ENCODE data around the gene WDR73. TPM values are rescaled to one million over a fixed set of nuclear protein-coding genes. Genes with fewer than 3 reads are reported as not detected.

The WDR73 gene
- total RNA-seq, 3 donors from 2014 or later (not counting 1 experiment from before 2014, with no cell fraction given), result 19.2 to 26.7 (median 19.7) TPM

DNA sequence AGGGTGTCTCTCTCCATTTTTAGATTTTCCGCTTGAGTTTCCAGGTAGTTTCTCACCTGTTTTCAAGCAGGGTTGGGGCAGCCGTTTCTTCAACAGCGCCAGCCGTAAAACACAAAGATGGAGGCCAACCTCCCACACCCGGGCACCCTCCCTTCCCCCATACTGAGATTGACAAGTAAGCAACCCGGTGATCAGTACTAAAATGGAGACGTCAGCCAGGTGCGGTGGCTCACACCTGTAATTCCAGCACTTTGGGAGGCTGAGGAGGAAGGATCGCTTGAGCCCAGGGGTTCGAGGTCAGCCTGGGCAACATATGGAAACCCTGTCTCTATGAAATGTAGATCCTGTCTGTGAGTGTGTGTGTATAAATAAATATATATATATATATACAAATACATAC is 54.2 kb downstream of the WDR73 start:
- Mint-ChIP-seq H3K27me3 (ENCODE audit: low read depth in 2 of 2) (no peaks in the 10 kb centered on the region), H3K36me3 (no peaks in the 10 kb centered on the region), H3K9me3 (no peaks in the 10 kb centered on the region), H3K4me3 (peak overlapping the region; percentile 95), H3K27ac (peak overlapping the region; percentile 83 to 94), H3K4me1 (peaks cover 39 to 40% of the 10 kb centered on the region in 2 donors)
- WGBS (ENCODE audit: insufficient coverage), result 87% methylated on average over 10 of the region's 10 CpGs
- Histone ChIP-seq H3K4me1 (ENCODE audit: control insufficient read depth, insufficient read depth, low read length) (peaks cover 36% of the 10 kb centered on the region), H3K9me3 (ENCODE audit: control insufficient read depth, insufficient read depth, low read length) (no peaks in the 10 kb centered on the region), H3K27ac (ENCODE audit: low read length) (no peak overlapping the region), H3K36me3 (ENCODE audit: control insufficient read depth, insufficient read depth, low read length) (peaks cover 6% of the 10 kb centered on the region), H3K27me3 (ENCODE audit: control insufficient read depth, insufficient read depth, low read length) (no peaks in the 10 kb centered on the region), H3K4me3 (ENCODE audit: low read length) (no peak overlapping the region)
- DNase-seq, result no peak
- intact Hi-C loops (cut with micrococcal nuclease), result loop anchor here (1.0 to 5.0 kb wide), 4 partner anchors 29 to 147 kb away; partner anchors contain the start of genes WDR73 and ZNF592
- ATAC-seq, result no peak
- TF ChIP-seq, protein P1, sequence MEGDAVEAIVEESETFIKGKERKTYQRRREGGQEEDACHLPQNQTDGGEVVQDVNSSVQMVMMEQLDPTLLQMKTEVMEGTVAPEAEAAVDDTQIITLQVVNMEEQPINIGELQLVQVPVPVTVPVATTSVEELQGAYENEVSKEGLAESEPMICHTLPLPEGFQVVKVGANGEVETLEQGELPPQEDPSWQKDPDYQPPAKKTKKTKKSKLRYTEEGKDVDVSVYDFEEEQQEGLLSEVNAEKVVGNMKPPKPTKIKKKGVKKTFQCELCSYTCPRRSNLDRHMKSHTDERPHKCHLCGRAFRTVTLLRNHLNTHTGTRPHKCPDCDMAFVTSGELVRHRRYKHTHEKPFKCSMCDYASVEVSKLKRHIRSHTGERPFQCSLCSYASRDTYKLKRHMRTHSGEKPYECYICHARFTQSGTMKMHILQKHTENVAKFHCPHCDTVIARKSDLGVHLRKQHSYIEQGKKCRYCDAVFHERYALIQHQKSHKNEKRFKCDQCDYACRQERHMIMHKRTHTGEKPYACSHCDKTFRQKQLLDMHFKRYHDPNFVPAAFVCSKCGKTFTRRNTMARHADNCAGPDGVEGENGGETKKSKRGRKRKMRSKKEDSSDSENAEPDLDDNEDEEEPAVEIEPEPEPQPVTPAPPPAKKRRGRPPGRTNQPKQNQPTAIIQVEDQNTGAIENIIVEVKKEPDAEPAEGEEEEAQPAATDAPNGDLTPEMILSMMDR (IDR thresholded peaks at IDR 0.05), result no peak

GRCh38 chr15:84598993-84599392 is 55.1 kb downstream of the WDR73 start:
- no peaks in the 10 kb centered on the region for H3K27me3 ChIP-seq (ENCODE audit: control insufficient read depth, insufficient read depth, low read length)
- intact Hi-C loops (cut with micrococcal nuclease), result loop anchor here (5.0 kb wide), 1 partner anchor 148 kb away; the partner anchor contains the start of gene ZNF592
- H3K9me3 ChIP-seq (ENCODE audit: control insufficient read depth, insufficient read depth, low read length), result no peaks in the 10 kb centered on the region
- Mint-ChIP-seq H3K27ac (peak overlapping the region; percentile 78 to 80), H3K4me1 (peaks cover 35 to 41% of the 10 kb centered on the region in 2 donors), H3K27me3 (ENCODE audit: low read depth in 2 of 2) (peaks cover 0 to 3% of the 10 kb centered on the region in 2 donors), H3K4me3 (peak overlapping the region; percentile 63), H3K36me3 (no peaks in the 10 kb centered on the region), H3K9me3 (no peaks in the 10 kb centered on the region)
- DNase-seq (peak in 1 of 2 donors; percentile 48), ATAC-seq (no peak)
- 17% methylated on average over 1 of the region's 1 CpG for WGBS (ENCODE audit: insufficient coverage)
- TF ChIP-seq, protein P1 (IDR thresholded peaks at IDR 0.05), result peak; percentile 38
- H3K36me3 ChIP-seq (ENCODE audit: control insufficient read depth, insufficient read depth, low read length), result peaks cover 1% of the 10 kb centered on the region
- H3K27ac ChIP-seq (ENCODE audit: low read length), result peak overlapping the region; percentile 50
- no peak overlapping the region for H3K4me3 ChIP-seq (ENCODE audit: low read length)
- peaks cover 33% of the 10 kb centered on the region for H3K4me1 ChIP-seq (ENCODE audit: control insufficient read depth, insufficient read depth, low read length)

DNA sequence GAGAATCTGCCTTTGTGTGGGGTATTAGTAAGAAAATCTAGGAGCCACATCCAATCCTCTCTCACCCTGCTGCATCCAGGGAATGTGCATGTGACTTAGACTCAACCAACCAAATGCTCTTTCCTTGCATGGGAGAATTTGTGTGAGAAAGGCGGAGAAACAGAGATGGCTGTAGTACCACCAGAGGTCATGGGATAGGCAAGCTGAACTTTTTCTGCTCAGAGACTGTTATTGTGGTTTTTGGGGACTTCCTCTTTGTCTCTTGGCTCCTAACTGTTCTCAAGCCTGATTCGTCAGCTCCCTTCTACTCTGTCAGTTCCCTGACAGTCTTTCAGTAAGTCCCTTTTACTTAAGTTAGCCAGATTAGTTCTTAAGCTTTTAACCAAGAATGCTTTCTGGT is 55.8 kb downstream of the WDR73 start:
- ATAC-seq, result peak; percentile 19 to 45 (median 21)
- H3K36me3 ChIP-seq (ENCODE audit: control insufficient read depth, insufficient read depth, low read length), result no peaks in the 10 kb centered on the region
- H3K4me3 ChIP-seq (ENCODE audit: low read length), result no peak overlapping the region
- peak in 1 of 2 donors; percentile 83 for DNase-seq
- H3K9me3 ChIP-seq (ENCODE audit: control insufficient read depth, insufficient read depth, low read length), result no peaks in the 10 kb centered on the region
- peaks cover 33% of the 10 kb centered on the region for H3K4me1 ChIP-seq (ENCODE audit: control insufficient read depth, insufficient read depth, low read length)
- TF ChIP-seq, protein P1 (IDR thresholded peaks at IDR 0.05), result no peak
- peaks cover 28 to 41% of the 10 kb centered on the region in 2 donors for H3K4me1 Mint-ChIP-seq
- peak overlapping the region; percentile 78 to 80 for H3K27ac Mint-ChIP-seq
- peak overlapping the region; percentile 50 for H3K27ac ChIP-seq (ENCODE audit: low read length)
- H3K36me3 Mint-ChIP-seq, result no peaks in the 10 kb centered on the region
- H3K27me3 ChIP-seq (ENCODE audit: control insufficient read depth, insufficient read depth, low read length), result no peaks in the 10 kb centered on the region
- 5% methylated on average over 2 of the region's 2 CpGs for WGBS (ENCODE audit: insufficient coverage)
- peak overlapping the region; percentile 37 for H3K4me3 Mint-ChIP-seq
- intact Hi-C loops (cut with micrococcal nuclease), result loop anchor here (5.0 kb wide), 1 partner anchor 149 kb away; the partner anchor contains the start of gene ZNF592
- H3K9me3 Mint-ChIP-seq, result no peaks in the 10 kb centered on the region
- H3K27me3 Mint-ChIP-seq (ENCODE audit: low read depth in 2 of 2), result peaks cover 0 to 3% of the 10 kb centered on the region in 2 donors

DNA sequence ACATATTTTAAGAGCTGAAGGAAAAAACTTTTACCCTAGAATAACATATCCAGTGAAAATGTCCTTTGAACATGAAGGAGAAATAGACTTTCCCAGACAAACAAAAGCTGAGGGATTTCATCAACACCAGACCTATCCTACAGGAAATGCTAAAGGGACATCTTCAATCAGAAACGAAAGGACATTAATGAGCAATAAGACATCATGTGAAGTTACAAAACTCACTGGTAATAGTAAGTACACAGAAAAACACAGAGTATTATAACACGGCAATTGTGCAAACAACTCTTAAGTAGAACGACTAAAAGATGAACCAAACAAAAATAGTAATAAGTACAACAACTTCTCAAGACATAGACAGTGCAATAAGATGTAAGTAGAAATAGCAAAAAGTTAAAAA is 56.8 kb downstream of the WDR73 start:
- intact Hi-C loops (cut with micrococcal nuclease), result loop anchor here (5.0 kb wide), 1 partner anchor 150 kb away; the partner anchor contains the start of gene ZNF592
- peak overlapping the region; percentile 56 for H3K4me3 Mint-ChIP-seq
- peaks cover 28 to 41% of the 10 kb centered on the region in 2 donors for H3K4me1 Mint-ChIP-seq

More for the DNA sequence above, 56.8 kb downstream of the WDR73 start:
- H3K27me3 Mint-ChIP-seq (ENCODE audit: low read depth in 2 of 2), result peaks cover 0 to 3% of the 10 kb centered on the region in 2 donors
- Histone ChIP-seq H3K4me3 (ENCODE audit: low read length) (no peak overlapping the region), H3K36me3 (ENCODE audit: control insufficient read depth, insufficient read depth, low read length) (no peaks in the 10 kb centered on the region), H3K4me1 (ENCODE audit: control insufficient read depth, insufficient read depth, low read length) (peaks cover 33% of the 10 kb centered on the region), H3K27me3 (ENCODE audit: control insufficient read depth, insufficient read depth, low read length) (no peaks in the 10 kb centered on the region), H3K27ac (ENCODE audit: low read length) (no peak overlapping the region), H3K9me3 (ENCODE audit: control insufficient read depth, insufficient read depth, low read length) (no peaks in the 10 kb centered on the region)
- TF ChIP-seq, protein P1 (IDR thresholded peaks at IDR 0.05), result no peak
- WGBS (ENCODE audit: insufficient coverage), result 82% methylated on average over 1 of the region's 3 CpGs
- H3K36me3 Mint-ChIP-seq, result no peaks in the 10 kb centered on the region
- no peak for DNase-seq
- peak overlapping the region; percentile 78 to 80 for H3K27ac Mint-ChIP-seq
- no peak for ATAC-seq
- H3K9me3 Mint-ChIP-seq, result no peaks in the 10 kb centered on the region

Data from natural killer cell (primary cell).